Upper lobe of left lung (tissue), 6 donors: ENCODE measurements around the gene APOBEC3G. TPM values are rescaled to one million over a fixed set of nuclear protein-coding genes. Genes with fewer than 3 reads are reported as not detected.
A peak's percentile ranks its signal among the peaks of the same experiment; 100 is the strongest.
"Not testable (repeated sequence)": the region's sequence is repeated elsewhere in the genome, so short reads cannot be mapped to it uniquely, and the experiment has no call there.

Experiments
- ATAC-seq, 2 donors: fragments of 200-7000 bp; cut with Tn5 transposase; one replicate each; pipeline ENCODE4 v1.9.1; 2022; ENCODE audit warnings: mild to moderate bottlenecking in 2 of 2, moderate library complexity in 2 of 2; ENCODE audit not compliant: low FRiP score in 2 of 2
- DNase-seq, 2 donors: peaks; one replicate each; pipeline ENCODE4 v3.0.0-alpha.2; 2019 to 2020
- H3K27ac ChIP-seq, 4 donors: fragments of 200-600 bp; sonication (generic); one replicate each; pipeline ENCODE4 v1.5.1; 2016 to 2019
- H3K27me3 ChIP-seq, 4 donors: fragments of 200-600 bp; sonication (generic); one replicate each; pipeline ENCODE4 v1.5.1; 2017 to 2019
- H3K36me3 ChIP-seq, 4 donors: fragments of 200-600 bp; sonication (generic); one replicate each; pipeline ENCODE4 v1.5.1; 2016 to 2019
- H3K4me1 ChIP-seq, 4 donors: fragments of 200-600 bp; sonication (generic); one replicate each; pipeline ENCODE4 v1.5.1; 2018 to 2019
- H3K4me3 ChIP-seq, 4 donors: fragments of 200-600 bp; sonication (generic); one replicate each; pipeline ENCODE4 v1.5.1; 2017 to 2019; ENCODE audit warnings: mild to moderate bottlenecking in 2 of 4, moderate library complexity in 1 of 4
- H3K9me3 ChIP-seq, 4 donors: fragments of 200-600 bp; sonication (generic); one replicate each; pipeline ENCODE4 v1.5.1; 2018 to 2019
- EP300 ChIP-seq, 4 donors: sonication (generic); formaldehyde crosslinking; IDR thresholded peaks; one replicate each; pipeline ENCODE4 v1.5.1; 2017; ENCODE audit warnings: antibody characterized with exemption in 4 of 4, control low read depth in 2 of 4
- POLR2A ChIP-seq, 4 donors: fragments of 450-650 bp; IDR thresholded peaks; one replicate each; pipeline ENCODE4 v1.5.1; 2016 to 2017; ENCODE audit warnings: antibody characterized with exemption in 4 of 4, mild to moderate bottlenecking in 2 of 4
- POLR2AphosphoS5 ChIP-seq, 2 donors: sonication (generic); formaldehyde crosslinking; IDR thresholded peaks; one replicate each; pipeline ENCODE4 v1.5.1; 2017; ENCODE audit warnings: antibody characterized with exemption in 2 of 2
- WGBS, 2 donors: methylation state at CpG; one replicate each; pipeline ENCODE4 v1.1.5; 2017 to 2018; 5-methylcytosine and 5-hydroxymethylcytosine counted together
- total RNA-seq, 6 donors: library from RNA; depleted of rRNA in 4 of 6; stranded (reverse); fragments of >200 nt in 4 of 6; gene quantifications; one replicate each; pipeline versions ENCODE4 v1.1.0 to v1.2.1, GENCODE V29; 2016 to 2021
- TF ChIP-seq, protein P1 (sequence below), 6 experiments: fragments of 450-650 bp in 4 of 6; fragments of 200-600 bp in 2 of 6; sonication (generic) in 2 of 6; IDR thresholded peaks; one replicate each; pipeline ENCODE4 v1.5.1; 2016 to 2019; ENCODE audit warnings: antibody characterized with exemption in 6 of 6
- donor health status: DM: no; HTN: no; CAD: no; lungs with moderate emphysema.
- donor health status: DM: no; HTN: yes; CAD: no; lungs with severe emphysema.

APOBEC3G gene
- total RNA-seq: 10 to 100 TPM; 10.2 to 38.8 (median 15.8) TPM

DNA sequence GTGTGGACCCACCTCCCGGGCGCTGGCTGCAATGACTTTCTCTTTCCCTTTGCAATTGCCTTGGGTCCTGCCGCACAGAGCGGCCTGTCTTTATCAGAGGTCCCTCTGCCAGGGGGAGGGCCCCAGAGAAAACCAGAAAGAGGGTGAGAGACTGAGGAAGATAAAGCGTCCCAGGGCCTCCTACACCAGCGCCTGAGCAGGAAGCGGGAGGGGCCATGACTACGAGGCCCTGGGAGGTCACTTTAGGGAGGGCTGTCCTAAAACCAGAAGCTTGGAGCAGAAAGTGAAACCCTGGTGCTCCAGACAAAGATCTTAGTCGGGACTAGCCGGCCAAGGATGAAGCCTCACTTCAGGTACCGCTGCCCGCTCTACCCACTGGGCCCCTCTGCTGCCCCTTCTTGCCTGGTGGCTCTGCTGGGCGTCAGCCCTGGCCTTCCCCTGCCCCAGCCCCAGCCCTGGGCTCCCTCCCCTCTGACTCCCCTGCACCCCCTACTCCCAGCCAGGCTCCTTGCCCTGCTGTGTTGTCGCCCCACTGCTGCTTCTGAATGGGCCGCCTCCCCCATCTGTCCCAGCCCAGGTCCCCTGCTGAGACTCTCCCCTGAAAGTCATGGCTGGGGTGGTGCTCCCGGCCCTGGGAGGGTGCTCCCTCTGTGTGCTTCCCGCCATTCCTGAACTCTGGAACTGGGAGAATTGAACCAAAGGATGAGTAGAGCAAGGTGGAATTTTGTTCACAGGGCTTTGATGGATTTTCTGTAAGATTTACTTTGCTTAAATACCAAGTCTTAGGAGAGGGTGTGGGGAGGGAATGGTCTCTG, at the start of gene APOBEC3G:
Gene APOBEC3G, plus strand, starts transcription at position 250 of the 815 bp plus-strand sequence. Its CDS starts 87 bp downstream, at position 337.
- ATAC-seq: peak; percentile 84 to 91
- not testable (repeated sequence) for H3K9me3 ChIP-seq, H3K27me3 ChIP-seq
- DNase-seq: peak in 1 of 2 donors; percentile 64
- Histone ChIP-seq H3K36me3 (peaks cover 0 to 18% (median 2%) of the 10 kb centered on the region in 4 donors), H3K4me1 (peaks cover 6 to 13% (median 11%) of the 10 kb centered on the region in 4 donors), H3K27ac (peak within 1 kb of the TSS; percentile 78 to 93 (median 86)), H3K4me3 (peak within 1 kb of the TSS; percentile 38 to 59 (median 53))
- WGBS, 2 donors: 14 to 16% methylated on average over 8 to 9 of the region's 17 CpGs
- TF ChIP-seq POLR2AphosphoS5 (IDR thresholded peaks at IDR 0.05) (peak in 1 of 2 donors; percentile 32), POLR2A (IDR thresholded peaks at IDR 0.05) (peak in 2 of 4 donors; percentile 19 to 60)

DNA sequence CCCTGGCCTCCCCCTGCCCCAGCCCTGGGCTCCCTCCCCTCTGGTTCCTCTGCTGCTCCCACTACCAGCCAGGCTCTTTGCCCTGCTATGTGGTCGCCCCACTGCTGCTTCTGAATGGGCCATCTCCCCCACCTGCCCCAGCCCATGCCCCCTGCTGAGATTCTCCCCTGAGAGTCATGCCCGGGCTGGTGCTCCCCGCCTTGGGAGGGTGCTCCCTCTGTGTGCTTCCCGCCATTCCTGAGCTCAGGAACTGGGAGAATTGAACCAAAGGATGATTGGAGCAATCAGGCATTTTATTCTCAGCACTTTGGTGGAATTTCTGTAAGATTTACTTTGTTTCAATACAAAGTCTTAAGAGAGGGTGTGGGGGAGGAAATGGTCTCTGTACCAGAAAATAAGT, 49.4 kb upstream of the APOBEC3G start:
- Histone ChIP-seq H3K36me3 (peaks cover 0 to 12% (median 2%) of the 10 kb centered on the region in 4 donors), H3K27me3 (no peaks in the 10 kb centered on the region), H3K4me1 (no peaks in the 10 kb centered on the region), H3K27ac (no peak overlapping the region), H3K4me3 (no peak overlapping the region), H3K9me3 (no peaks in the 10 kb centered on the region)
- no peak for TF ChIP-seq EP300 (IDR thresholded peaks at IDR 0.05)
- no peak for TF ChIP-seq POLR2A (IDR thresholded peaks at IDR 0.05)
- TF ChIP-seq POLR2AphosphoS5 (IDR thresholded peaks at IDR 0.05): no peak
- TF ChIP-seq, protein P1, sequence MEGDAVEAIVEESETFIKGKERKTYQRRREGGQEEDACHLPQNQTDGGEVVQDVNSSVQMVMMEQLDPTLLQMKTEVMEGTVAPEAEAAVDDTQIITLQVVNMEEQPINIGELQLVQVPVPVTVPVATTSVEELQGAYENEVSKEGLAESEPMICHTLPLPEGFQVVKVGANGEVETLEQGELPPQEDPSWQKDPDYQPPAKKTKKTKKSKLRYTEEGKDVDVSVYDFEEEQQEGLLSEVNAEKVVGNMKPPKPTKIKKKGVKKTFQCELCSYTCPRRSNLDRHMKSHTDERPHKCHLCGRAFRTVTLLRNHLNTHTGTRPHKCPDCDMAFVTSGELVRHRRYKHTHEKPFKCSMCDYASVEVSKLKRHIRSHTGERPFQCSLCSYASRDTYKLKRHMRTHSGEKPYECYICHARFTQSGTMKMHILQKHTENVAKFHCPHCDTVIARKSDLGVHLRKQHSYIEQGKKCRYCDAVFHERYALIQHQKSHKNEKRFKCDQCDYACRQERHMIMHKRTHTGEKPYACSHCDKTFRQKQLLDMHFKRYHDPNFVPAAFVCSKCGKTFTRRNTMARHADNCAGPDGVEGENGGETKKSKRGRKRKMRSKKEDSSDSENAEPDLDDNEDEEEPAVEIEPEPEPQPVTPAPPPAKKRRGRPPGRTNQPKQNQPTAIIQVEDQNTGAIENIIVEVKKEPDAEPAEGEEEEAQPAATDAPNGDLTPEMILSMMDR (IDR thresholded peaks at IDR 0.05): no peak
- DNase-seq (peak in 1 of 2 donors; percentile 37), ATAC-seq (no peak)
- 78 to 100% methylated on average over 3 to 4 of the region's 4 CpGs for WGBS, 2 donors

DNA sequence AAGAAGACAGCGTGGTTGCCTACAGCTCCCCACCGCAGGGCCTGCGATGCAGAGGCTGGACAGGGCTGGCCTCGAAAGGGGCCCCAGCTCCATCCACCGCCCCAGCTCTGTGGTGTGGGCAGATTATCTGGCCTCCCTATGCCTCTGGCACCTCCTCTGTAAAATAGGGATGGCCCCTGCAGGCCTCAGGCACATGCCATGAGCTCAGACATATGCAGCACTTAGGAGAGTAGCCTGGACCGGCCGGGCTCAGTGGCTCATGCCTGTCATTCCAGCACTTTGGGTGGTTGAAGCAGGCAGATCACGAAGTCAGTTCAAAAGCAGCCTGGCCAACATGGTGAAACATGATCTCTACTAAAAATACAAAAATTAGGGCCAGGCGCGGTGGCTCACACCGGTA, 48.8 kb upstream of the APOBEC3G start:
- no peaks in the 10 kb centered on the region for H3K4me1 ChIP-seq
- no peaks in the 10 kb centered on the region for H3K27me3 ChIP-seq
- no peak overlapping the region for H3K4me3 ChIP-seq
- ATAC-seq: no peak
- 93 to 95% methylated on average over 9 to 11 of the region's 11 CpGs for WGBS, 2 donors
- TF ChIP-seq, protein P1 (IDR thresholded peaks at IDR 0.05): no peak
- no peak overlapping the region for H3K27ac ChIP-seq
- peak in 1 of 2 donors; percentile 33 for DNase-seq
- H3K36me3 ChIP-seq: peaks cover 0 to 12% (median 2%) of the 10 kb centered on the region in 4 donors
- H3K9me3 ChIP-seq: no peaks in the 10 kb centered on the region

DNA sequence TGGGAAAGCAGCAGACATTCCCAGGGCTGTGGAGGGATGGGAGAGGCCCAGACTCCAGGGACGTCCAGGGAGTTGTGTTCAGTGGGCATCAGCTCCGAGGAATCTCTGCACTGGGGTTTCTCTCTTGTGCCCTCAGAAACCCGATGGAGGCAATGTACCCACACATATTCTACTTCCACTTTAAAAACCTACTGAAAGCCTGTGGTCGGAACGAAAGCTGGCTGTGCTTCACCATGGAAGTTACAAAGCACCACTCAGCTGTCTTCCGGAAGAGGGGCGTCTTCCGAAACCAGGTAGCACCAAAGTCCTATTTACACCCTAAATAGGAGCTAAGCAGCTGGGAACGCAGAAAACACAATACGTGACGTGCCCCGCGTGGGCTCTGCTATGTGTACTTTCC, 47.8 kb upstream of the APOBEC3G start:
- H3K27me3 ChIP-seq: no peaks in the 10 kb centered on the region
- WGBS, 2 donors: 88 to 95% methylated on average over 10 to 13 of the region's 13 CpGs
- DNase-seq (no peak), ATAC-seq (no peak)
- no peaks in the 10 kb centered on the region for H3K9me3 ChIP-seq
- H3K27ac ChIP-seq: no peak overlapping the region
- TF ChIP-seq POLR2AphosphoS5 (IDR thresholded peaks at IDR 0.05): no peak
- TF ChIP-seq, protein P1 (IDR thresholded peaks at IDR 0.05): no peak
- TF ChIP-seq POLR2A (IDR thresholded peaks at IDR 0.05): no peak
- H3K36me3 ChIP-seq: peaks cover 0 to 3% (median 0%) of the 10 kb centered on the region in 4 donors
- H3K4me1 ChIP-seq: no peaks in the 10 kb centered on the region
- no peak overlapping the region for H3K4me3 ChIP-seq

DNA sequence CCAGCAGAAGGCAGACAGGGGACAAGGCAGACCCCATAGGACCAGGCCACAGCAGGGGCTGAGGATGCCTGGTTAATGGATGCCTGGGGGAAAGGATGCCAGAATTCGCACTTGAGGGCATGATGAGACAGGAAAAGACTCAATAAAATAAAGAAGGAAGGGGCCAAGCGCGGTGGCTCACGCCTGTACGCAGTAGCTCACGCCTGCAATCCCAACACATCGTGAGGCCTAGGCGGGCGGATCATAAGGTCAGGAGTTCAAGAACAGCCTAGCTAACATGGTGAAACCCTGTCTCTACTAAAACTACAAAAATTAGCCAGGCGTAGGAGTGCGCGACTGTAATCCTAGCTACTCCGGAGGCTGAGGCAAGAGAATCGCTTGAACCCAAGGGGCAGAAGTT, 46.4 kb upstream of the APOBEC3G start:
- no peak for DNase-seq
- ATAC-seq: no peak
- no peak overlapping the region for H3K4me3 ChIP-seq
- no peak overlapping the region for H3K27ac ChIP-seq
- no peaks in the 10 kb centered on the region for H3K36me3 ChIP-seq
- H3K9me3 ChIP-seq: no peaks in the 10 kb centered on the region
- H3K4me1 ChIP-seq: no peaks in the 10 kb centered on the region
- TF ChIP-seq POLR2AphosphoS5 (IDR thresholded peaks at IDR 0.05) (no peak), POLR2A (IDR thresholded peaks at IDR 0.05) (no peak), EP300 (IDR thresholded peaks at IDR 0.05) (no peak)
- TF ChIP-seq, protein P1 (IDR thresholded peaks at IDR 0.05): no peak
- 95 to 96% methylated on average over 14 of the region's 14 CpGs for WGBS, 2 donors
- no peaks in the 10 kb centered on the region for H3K27me3 ChIP-seq

DNA sequence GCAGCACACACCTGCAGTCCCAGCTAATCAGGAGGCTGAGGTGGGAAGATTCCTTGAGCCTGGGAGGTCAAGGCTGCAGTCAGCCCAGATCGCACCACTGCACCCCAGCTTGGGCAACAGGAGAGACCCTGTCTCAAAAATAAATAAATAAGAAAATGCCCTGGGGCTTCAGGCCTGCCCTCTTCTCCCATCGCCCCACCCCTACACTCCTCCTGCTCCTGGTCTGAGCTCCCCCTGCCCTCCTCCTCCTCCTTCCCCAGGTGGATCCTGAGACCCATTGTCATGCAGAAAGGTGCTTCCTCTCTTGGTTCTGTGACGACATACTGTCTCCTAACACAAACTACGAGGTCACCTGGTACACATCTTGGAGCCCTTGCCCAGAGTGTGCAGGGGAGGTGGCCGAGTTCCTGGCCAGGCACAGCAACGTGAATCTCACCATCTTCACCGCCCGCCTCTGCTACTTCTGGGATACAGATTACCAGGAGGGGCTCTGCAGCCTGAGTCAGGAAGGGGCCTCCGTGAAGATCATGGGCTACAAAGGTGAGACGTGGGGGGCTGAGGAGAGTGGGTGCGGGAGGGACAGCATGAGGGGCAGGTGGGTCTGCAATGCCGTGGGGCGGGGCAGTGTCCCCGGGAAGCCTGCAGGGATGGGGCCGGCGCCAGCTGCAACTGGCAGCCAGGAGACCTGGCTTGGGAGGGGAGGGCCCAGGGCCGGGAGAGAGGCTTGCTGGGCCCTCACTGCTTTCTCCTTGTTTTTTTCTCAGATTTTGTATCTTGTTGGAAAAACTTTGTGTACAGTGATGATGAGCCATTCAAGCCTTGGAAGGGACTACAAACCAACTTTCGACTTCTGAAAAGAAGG, 45.4 kb upstream of the APOBEC3G start:
- not testable (repeated sequence) for ATAC-seq, H3K4me3 ChIP-seq, H3K27me3 ChIP-seq, H3K36me3 ChIP-seq, H3K9me3 ChIP-seq, H3K4me1 ChIP-seq, H3K27ac ChIP-seq
- peak in 1 of 2 donors; percentile 75 for DNase-seq
- WGBS, 2 donors: 76 to 82% methylated on average over 14 to 18 of the region's 18 CpGs

DNA sequence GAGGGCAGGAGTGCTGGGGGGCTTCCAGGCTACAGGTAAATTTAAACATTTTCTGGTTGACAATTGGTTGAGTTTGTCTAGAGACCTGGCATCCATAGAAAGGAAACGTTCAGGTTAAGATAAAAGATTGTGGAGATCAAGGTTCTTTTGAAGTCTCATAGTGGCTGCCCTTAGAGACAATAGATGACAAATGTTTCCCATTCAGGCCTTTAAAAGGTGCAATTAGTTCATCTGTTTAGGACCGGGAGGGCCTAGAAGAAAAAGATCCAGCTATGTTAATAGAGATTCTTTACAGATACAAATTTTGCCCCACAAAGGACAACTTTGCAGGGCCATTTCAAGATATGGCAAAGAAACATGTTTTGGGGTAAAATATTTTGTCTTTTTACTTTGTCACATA, 40.0 kb upstream of the APOBEC3G start:
- not testable (repeated sequence) for ATAC-seq, H3K36me3 ChIP-seq, H3K27ac ChIP-seq, H3K4me3 ChIP-seq, DNase-seq, H3K27me3 ChIP-seq, H3K9me3 ChIP-seq
- peaks cover 9 to 14% (median 12%) of the 10 kb centered on the region in 4 donors for H3K4me1 ChIP-seq
- 51 to 58% methylated on average over 2 of the region's 2 CpGs for whole genome bisulfite sequencing, 2 donors
